Gastroesophageal sphincter (tissue), 3 donors: ENCODE results near the gene CBFB.

Experiments used
- POLR2A ChIP-seq, 2 donors: fragments of 450-650 bp; IDR thresholded peaks; one replicate each; pipeline ENCODE4 v1.6.1; 2017; ENCODE audit warnings: antibody characterized with exemption in 2 of 2, mild to moderate bottlenecking in 2 of 2, moderate library complexity in 1 of 2
- POLR2AphosphoS5 ChIP-seq: sonication (generic); formaldehyde crosslinking; IDR thresholded peaks from one replicate; pipeline ENCODE4 v1.6.1; 2017; ENCODE audit warnings: antibody characterized with exemption
- TF ChIP-seq, protein P1 (sequence below), 4 experiments: fragments of 200-600 bp in 2 of 4; fragments of 450-650 bp in 2 of 4; sonication (generic) in 1 of 4; IDR thresholded peaks; one replicate each; pipeline ENCODE4 v1.5.1; 2017 to 2019; ENCODE audit warnings: antibody characterized with exemption in 4 of 4, mild to moderate bottlenecking in 2 of 4, moderate library complexity in 2 of 4

DNA sequence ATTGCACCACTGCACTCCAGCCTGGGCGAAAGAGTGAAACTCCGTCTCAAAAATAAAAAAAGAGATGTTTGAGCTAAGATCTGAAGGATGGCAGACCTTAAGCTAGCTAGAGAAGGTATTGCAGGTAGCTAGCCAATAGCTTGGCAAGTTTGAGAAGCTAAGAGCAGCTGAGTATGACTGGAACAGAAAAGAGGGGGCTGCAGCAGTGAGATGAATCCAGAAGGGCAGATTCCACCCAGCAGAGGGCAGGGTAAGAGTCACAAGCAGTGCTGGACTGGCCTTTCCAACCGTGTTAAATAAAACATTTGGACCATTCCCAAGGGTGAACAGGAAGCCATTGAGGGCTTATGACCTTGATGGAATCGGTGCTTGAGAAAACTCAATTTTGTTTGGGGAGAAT, 75.1 kb downstream of the CBFB start:
- TF ChIP-seq, protein P1, sequence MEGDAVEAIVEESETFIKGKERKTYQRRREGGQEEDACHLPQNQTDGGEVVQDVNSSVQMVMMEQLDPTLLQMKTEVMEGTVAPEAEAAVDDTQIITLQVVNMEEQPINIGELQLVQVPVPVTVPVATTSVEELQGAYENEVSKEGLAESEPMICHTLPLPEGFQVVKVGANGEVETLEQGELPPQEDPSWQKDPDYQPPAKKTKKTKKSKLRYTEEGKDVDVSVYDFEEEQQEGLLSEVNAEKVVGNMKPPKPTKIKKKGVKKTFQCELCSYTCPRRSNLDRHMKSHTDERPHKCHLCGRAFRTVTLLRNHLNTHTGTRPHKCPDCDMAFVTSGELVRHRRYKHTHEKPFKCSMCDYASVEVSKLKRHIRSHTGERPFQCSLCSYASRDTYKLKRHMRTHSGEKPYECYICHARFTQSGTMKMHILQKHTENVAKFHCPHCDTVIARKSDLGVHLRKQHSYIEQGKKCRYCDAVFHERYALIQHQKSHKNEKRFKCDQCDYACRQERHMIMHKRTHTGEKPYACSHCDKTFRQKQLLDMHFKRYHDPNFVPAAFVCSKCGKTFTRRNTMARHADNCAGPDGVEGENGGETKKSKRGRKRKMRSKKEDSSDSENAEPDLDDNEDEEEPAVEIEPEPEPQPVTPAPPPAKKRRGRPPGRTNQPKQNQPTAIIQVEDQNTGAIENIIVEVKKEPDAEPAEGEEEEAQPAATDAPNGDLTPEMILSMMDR (IDR thresholded peaks at IDR 0.05), result peak in 1 of 4 experiments; percentile 21
- TF ChIP-seq POLR2A (IDR thresholded peaks at IDR 0.05) (no peak), POLR2AphosphoS5 (no peak)
